H9 (cell line): ENCODE results near the gene MAGED1. TPM values are rescaled to one million over a fixed set of nuclear protein-coding genes. Genes with fewer than 3 reads are reported as not detected.

Experiments
- DNase-seq: peaks from one replicate; pipeline ENCODE4 v3.0.0-alpha.2; 2017
- H2AFZ ChIP-seq: one replicate; pipeline ENCODE4 v1.6.1; 2013; ENCODE audit warnings: mild to moderate bottlenecking, low read length, control low read depth, moderate library complexity
- H2AK5ac ChIP-seq: 2 replicates; pipeline ENCODE4 v1.6.1; 2013; ENCODE audit warnings: low read length, control low read depth, mixed read lengths; ENCODE audit not compliant: insufficient read length
- H2BK120ac ChIP-seq: one replicate; pipeline ENCODE4 v1.6.1; 2013; ENCODE audit warnings: low read depth, mild to moderate bottlenecking, low read length, control low read depth, inconsistent platforms; ENCODE audit not compliant: poor library complexity, severe bottlenecking
- H2BK12ac ChIP-seq: 2 replicates; pipeline ENCODE4 v1.6.1; 2013; ENCODE audit warnings: low read length, control low read depth, mixed read lengths, low read depth; ENCODE audit not compliant: insufficient read length
- H2BK15ac ChIP-seq: 2 replicates; pipeline ENCODE4 v1.6.1; 2013; ENCODE audit warnings: low read depth, low read length, control low read depth
- H2BK20ac ChIP-seq: one replicate; pipeline ENCODE4 v1.6.1; 2013; ENCODE audit warnings: low read depth, mild to moderate bottlenecking, low read length, control low read depth, inconsistent platforms; ENCODE audit not compliant: poor library complexity, severe bottlenecking
- H2BK5ac ChIP-seq: 2 replicates; pipeline ENCODE4 v1.6.1; 2013; ENCODE audit warnings: low read length, control low read depth, mixed read lengths; ENCODE audit not compliant: insufficient read length
- H3K14ac ChIP-seq: 2 replicates; pipeline ENCODE4 v1.6.1; 2013; ENCODE audit warnings: low read length, control low read depth; ENCODE audit not compliant: insufficient read depth
- H3K18ac ChIP-seq: 2 replicates; pipeline ENCODE4 v1.6.1; 2013; ENCODE audit warnings: low read depth, mild to moderate bottlenecking, mixed read lengths, low read length, control low read depth; ENCODE audit not compliant: insufficient read length
- H3K23ac ChIP-seq: 2 replicates; pipeline ENCODE4 v1.6.1; 2013; ENCODE audit warnings: low read length, control low read depth, mixed read lengths, low read depth; ENCODE audit not compliant: insufficient read length
- H3K23me2 ChIP-seq: 2 replicates; pipeline ENCODE4 v1.6.1; 2013; ENCODE audit warnings: low read depth, mild to moderate bottlenecking, mixed read lengths, low read length, control low read depth; ENCODE audit not compliant: insufficient read length, poor library complexity, severe bottlenecking
- H3K27ac ChIP-seq: 2 replicates; pipeline ENCODE4 v1.5.1; 2013; ENCODE audit warnings: low read length, control low read depth, mixed read lengths, low read depth; ENCODE audit not compliant: insufficient read length
- H3K27me3 ChIP-seq: 2 replicates; pipeline ENCODE4 v1.6.1; 2013; ENCODE audit warnings: low read length, control low read depth, inconsistent platforms; ENCODE audit not compliant: insufficient read depth
- H3K4ac ChIP-seq: 2 replicates; pipeline ENCODE4 v1.6.1; 2013; ENCODE audit warnings: low read depth, mild to moderate bottlenecking, control low read depth, inconsistent platforms, low read length, moderate library complexity
- H3K4me1 ChIP-seq: 2 replicates; pipeline ENCODE4 v1.6.1; 2013; ENCODE audit warnings: low read length, control low read depth, inconsistent platforms; ENCODE audit not compliant: insufficient read depth
- H3K4me2 ChIP-seq: 2 replicates; pipeline ENCODE4 v1.6.1; 2013; ENCODE audit warnings: low read length, control low read depth, mixed read lengths; ENCODE audit not compliant: insufficient read length, insufficient read depth
- H3K56ac ChIP-seq: 2 replicates; pipeline ENCODE4 v1.6.1; 2013; ENCODE audit warnings: low read depth, mild to moderate bottlenecking, mixed read lengths, low read length, control low read depth; ENCODE audit not compliant: insufficient read length
- H3K79me1 ChIP-seq: 2 replicates; pipeline ENCODE4 v1.6.1; 2013; ENCODE audit warnings: low read depth, mild to moderate bottlenecking, moderate library complexity, low read length, control low read depth, inconsistent platforms; ENCODE audit not compliant: insufficient read depth, poor library complexity, severe bottlenecking
- H3K79me2 ChIP-seq: 2 replicates; pipeline ENCODE4 v1.6.1; 2013; ENCODE audit warnings: low read length, control low read depth, inconsistent platforms; ENCODE audit not compliant: insufficient read depth
- H3K9ac ChIP-seq: 2 replicates; pipeline ENCODE4 v1.6.1; 2013; ENCODE audit warnings: low read length, control low read depth, mixed read lengths; ENCODE audit not compliant: insufficient read length; ENCODE audit errors: extremely low read depth
- H3K9me3 ChIP-seq: one replicate; pipeline ENCODE4 v1.6.1; 2013; ENCODE audit warnings: low read depth, low read length, inconsistent platforms; ENCODE audit not compliant: control insufficient read depth
- H3T11ph ChIP-seq: one replicate; pipeline ENCODE4 v1.6.1; 2013; ENCODE audit warnings: mild to moderate bottlenecking, low read length, control low read depth, inconsistent platforms
- H4K20me1 ChIP-seq: one replicate; pipeline ENCODE4 v1.6.1; 2013; ENCODE audit not compliant: control insufficient read depth, insufficient read length, insufficient read depth
- H4K5ac ChIP-seq: 2 replicates; pipeline ENCODE4 v1.6.1; 2013; ENCODE audit warnings: low read depth, mild to moderate bottlenecking, mixed read lengths, low read length, control low read depth; ENCODE audit not compliant: insufficient read length
- H4K8ac ChIP-seq: replicated peaks from 2 replicates; pipeline ENCODE4 v1.6.1; 2013; ENCODE audit warnings: low read length, control low read depth, mixed read lengths, low read depth; ENCODE audit not compliant: insufficient read length
- H4K91ac ChIP-seq: 2 replicates; pipeline ENCODE4 v1.6.1; 2013; ENCODE audit warnings: low read depth, mild to moderate bottlenecking, moderate library complexity, mixed read lengths, low read length, control low read depth; ENCODE audit not compliant: insufficient read length
- H3K27ac Mint-ChIP-seq, 3 experiments: 2 replicates in 2 of 3; 3 replicates in 1 of 3; pipeline ENCODE4 v1.8.0; 2020 to 2021; ENCODE audit warnings: mixed read lengths in 3 of 3, mild to moderate bottlenecking in 1 of 3, moderate library complexity in 1 of 3
- H3K27me3 Mint-ChIP-seq: 2 replicates; pipeline ENCODE4 v1.8.0; 2021; ENCODE audit warnings: low read depth, mild to moderate bottlenecking, moderate library complexity, mixed read lengths
- H3K36me3 Mint-ChIP-seq, 3 experiments: 2 replicates in 2 of 3; 3 replicates in 1 of 3; pipeline ENCODE4 v1.8.0; 2020 to 2021; ENCODE audit warnings: low read depth in 3 of 3, mixed read lengths in 3 of 3; ENCODE audit not compliant: insufficient read depth in 1 of 3
- H3K4me1 Mint-ChIP-seq, 2 experiments: 2 replicates each; pipeline ENCODE4 v1.8.0; 2020; ENCODE audit warnings: mixed read lengths in 2 of 2
- H3K4me3 Mint-ChIP-seq, 2 experiments: 2 replicates in 1 of 2; 3 replicates in 1 of 2; pipeline ENCODE4 v1.8.0; 2020 to 2021; ENCODE audit warnings: mild to moderate bottlenecking in 2 of 2, mixed read lengths in 2 of 2, moderate library complexity in 1 of 2
- H3K9me3 Mint-ChIP-seq, 2 experiments: 2 replicates in 1 of 2; 3 replicates in 1 of 2; pipeline ENCODE4 v1.8.0; 2020; ENCODE audit warnings: mild to moderate bottlenecking in 2 of 2, mixed read lengths in 2 of 2, moderate library complexity in 1 of 2
- CTCF ChIP-seq: fragments of 200-600 bp; sonication (generic); conservative IDR thresholded peaks from 3 replicates; pipeline ENCODE4 v1.8.0; 2021; ENCODE audit warnings: antibody characterized with exemption, mild to moderate bottlenecking
- WGBS: extraction: QIAGEN DNeasy Blood & Tissue Kit; methylation state at CpG from one replicate; pipeline ENCODE4 v1.1.7; 2013; ENCODE audit warnings: missing lambda C conversion rate, low lambda C conversion rate, mixed read lengths; ENCODE audit not compliant: insufficient read length; ENCODE audit errors: extremely low coverage; 5-methylcytosine and 5-hydroxymethylcytosine counted together
- total RNA-seq: library from RNA; stranded (reverse); gene quantifications from 2 replicates; pipeline ENCODE4 v1.2.1, GENCODE V29; 2021

Gene MAGED1
- total RNA-seq, 1 experiment from 2014 or later, result 163 TPM

DNA sequence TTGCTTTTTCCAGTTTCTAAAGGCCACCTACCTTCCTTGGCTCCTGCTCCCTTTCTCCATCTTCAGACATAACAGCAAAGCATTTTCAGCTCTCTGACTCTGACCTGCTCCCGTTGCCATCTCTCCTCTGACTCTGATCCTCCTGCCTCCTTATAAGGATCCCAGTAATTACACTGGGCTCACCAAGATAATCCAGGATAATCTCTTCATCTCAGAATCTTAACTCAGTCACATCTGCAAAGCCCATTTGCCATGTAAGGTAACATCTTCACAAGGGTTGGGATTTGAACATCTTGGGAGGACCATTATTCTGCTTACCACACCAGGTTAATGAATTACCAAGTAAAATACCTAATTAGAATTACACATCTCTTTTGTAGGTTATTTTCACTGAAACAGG, 41.3 kb upstream of the MAGED1 start:
- Histone ChIP-seq H4K91ac (no peak overlapping the region), H2AFZ (no peak overlapping the region), H3K4me2 (peak overlapping the region; percentile 21), H4K20me1 (no peaks in the 10 kb centered on the region), H3K18ac (no peak overlapping the region), H2BK5ac (no peak overlapping the region), H2AK5ac (no peak overlapping the region), H3K27ac (peak overlapping the region; percentile 76), H3K9me3 (peaks cover 21% of the 10 kb centered on the region), H3K23ac (no peak overlapping the region), H3K56ac (no peak overlapping the region), H3K23me2 (no peaks in the 10 kb centered on the region), H3T11ph (no peak overlapping the region), H2BK15ac (no peak overlapping the region), H2BK20ac (no peak overlapping the region), H3K79me1 (no peaks in the 10 kb centered on the region), H3K14ac (no peak overlapping the region), H4K5ac (no peak overlapping the region), H3K9ac (no peak overlapping the region), H4K8ac (no peak overlapping the region), H3K4ac (no peak overlapping the region), H2BK120ac (no peak overlapping the region), H3K4me1 (peaks cover 4% of the 10 kb centered on the region; the same call in 1 of the 2 replicates), H3K27me3 (no peaks in the 10 kb centered on the region), H2BK12ac (peak overlapping the region; percentile 50), H3K79me2 (peaks cover 7% of the 10 kb centered on the region; the same call in 1 of the 2 replicates)
- Mint-ChIP-seq H3K36me3 (peaks cover 22 to 29% (median 24%) of the 10 kb centered on the region in 3 experiments), H3K27ac (peak overlapping the region; percentile 90 to 98 (median 97)), H3K27me3 (no peaks in the 10 kb centered on the region), H3K9me3 (peaks cover 65 to 70% of the 10 kb centered on the region in 2 experiments), H3K4me3 (peak overlapping the region; percentile 27 to 35; a peak in 3 of 5 replicates), H3K4me1 (peaks cover 60 to 63% of the 10 kb centered on the region in 2 experiments)
- DNase-seq, result no peak
- no peak for TF ChIP-seq CTCF
- WGBS, result no CpG with 5 or more reads among the region's 1 CpG
